Stimulated activated naive CD4-positive, alpha-beta T cell (primary cell): ENCODE measurements around the gene PCDH10.

Experiments
- DNase-seq, 6 experiments: peaks; one replicate each; lab custom pipeline; 2025; lab: John Stamatoyannopoulos, UW

PCDH10 gene, protein sequence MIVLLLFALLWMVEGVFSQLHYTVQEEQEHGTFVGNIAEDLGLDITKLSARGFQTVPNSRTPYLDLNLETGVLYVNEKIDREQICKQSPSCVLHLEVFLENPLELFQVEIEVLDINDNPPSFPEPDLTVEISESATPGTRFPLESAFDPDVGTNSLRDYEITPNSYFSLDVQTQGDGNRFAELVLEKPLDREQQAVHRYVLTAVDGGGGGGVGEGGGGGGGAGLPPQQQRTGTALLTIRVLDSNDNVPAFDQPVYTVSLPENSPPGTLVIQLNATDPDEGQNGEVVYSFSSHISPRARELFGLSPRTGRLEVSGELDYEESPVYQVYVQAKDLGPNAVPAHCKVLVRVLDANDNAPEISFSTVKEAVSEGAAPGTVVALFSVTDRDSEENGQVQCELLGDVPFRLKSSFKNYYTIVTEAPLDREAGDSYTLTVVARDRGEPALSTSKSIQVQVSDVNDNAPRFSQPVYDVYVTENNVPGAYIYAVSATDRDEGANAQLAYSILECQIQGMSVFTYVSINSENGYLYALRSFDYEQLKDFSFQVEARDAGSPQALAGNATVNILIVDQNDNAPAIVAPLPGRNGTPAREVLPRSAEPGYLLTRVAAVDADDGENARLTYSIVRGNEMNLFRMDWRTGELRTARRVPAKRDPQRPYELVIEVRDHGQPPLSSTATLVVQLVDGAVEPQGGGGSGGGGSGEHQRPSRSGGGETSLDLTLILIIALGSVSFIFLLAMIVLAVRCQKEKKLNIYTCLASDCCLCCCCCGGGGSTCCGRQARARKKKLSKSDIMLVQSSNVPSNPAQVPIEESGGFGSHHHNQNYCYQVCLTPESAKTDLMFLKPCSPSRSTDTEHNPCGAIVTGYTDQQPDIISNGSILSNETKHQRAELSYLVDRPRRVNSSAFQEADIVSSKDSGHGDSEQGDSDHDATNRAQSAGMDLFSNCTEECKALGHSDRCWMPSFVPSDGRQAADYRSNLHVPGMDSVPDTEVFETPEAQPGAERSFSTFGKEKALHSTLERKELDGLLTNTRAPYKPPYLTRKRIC

GRCh38 chr4:133148690-133149363 is at the start of gene PCDH10:
Gene PCDH10 (plus strand): TSS chr4:133149294. CDS start chr4:133150141, 847 bp downstream.
- no peak for DNase-seq

DNA sequence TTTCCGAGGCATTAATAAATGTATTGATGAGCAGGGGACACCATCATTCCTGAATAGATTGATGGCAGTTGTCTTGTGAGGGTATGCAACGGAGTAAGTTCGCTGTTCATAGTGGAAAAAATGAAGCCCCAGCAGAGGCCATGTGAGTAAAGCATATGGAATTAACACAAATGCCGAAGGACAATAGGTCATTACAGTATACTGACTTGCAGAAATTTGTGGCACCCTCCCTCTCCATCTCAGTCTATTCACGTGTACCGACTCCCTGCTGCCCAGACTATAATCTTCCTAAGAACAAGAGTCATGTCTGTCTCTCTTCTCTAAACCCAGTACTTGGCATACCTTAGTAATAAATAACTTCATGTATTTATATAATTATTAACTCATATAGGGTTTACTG is 47.1 kb upstream of the PCDH10 start:
- no peak for DNase-seq

- no peak for DNase-seq
These were observed 46.3 kb upstream of the PCDH10 start for GRCh38 chr4:133102612-133103409.

- DNase-seq: no peak
These were observed 36.5 kb upstream of the PCDH10 start for GRCh38 chr4:133112641-133113040.

GRCh38 chr4:133124746-133125145 is 24.3 kb upstream of the PCDH10 start:
- no peak for DNase-seq

GRCh38 chr4:133127500-133127899 is 21.6 kb upstream of the PCDH10 start:
- DNase-seq: no peak

DNA sequence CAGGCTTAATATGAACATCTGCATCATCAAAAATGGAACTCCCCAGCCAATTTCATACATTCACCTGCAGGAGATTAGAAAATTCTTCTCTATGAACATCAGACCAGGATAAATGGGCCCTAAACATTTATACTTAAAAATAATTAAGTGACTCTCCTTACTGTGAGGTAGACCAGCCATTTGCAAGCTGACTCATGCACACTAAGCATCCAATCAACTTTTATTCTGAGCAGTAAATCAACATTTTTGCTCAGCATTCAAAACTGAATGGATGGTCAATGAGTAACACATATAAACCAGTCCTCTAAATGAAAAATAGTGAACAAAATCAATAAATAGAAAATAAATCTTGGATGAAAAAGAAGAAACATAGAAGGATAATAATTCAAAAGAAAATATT is 19.9 kb upstream of the PCDH10 start:
- no peak for DNase-seq

- DNase-seq: no peak
These were observed 18.9 kb upstream of the PCDH10 start for GRCh38 chr4:133130171-133130570.

DNA sequence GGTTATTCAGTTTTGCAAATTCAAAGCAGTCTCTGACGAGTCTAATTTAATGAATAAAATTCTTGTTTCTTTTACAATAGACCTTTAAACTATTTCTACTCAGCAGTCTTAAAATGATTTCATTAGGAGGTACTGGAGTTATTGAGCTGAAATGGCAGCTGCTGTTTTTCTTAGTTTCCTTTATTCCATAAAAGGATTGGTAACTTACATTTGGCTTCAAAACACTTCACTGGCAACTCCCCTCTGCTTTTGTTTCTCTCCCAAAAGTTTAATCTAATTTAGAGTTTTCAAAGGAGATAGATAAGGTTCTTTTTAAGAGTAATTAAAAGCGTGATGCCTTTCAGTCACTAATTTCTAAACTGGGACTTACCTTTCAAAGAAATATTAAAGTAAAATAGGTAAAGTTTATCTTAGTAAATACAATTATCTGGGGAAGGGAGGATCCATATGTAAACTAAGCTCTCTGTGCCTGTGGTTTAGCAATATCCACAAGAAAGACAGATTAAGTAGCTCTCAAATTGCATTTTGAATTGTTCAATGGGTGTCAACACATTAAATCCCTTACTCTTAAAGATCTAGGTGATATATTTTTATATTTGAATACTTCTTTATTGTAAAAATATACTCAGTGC is 17.1 kb upstream of the PCDH10 start:
- no peak for DNase-seq

DNA sequence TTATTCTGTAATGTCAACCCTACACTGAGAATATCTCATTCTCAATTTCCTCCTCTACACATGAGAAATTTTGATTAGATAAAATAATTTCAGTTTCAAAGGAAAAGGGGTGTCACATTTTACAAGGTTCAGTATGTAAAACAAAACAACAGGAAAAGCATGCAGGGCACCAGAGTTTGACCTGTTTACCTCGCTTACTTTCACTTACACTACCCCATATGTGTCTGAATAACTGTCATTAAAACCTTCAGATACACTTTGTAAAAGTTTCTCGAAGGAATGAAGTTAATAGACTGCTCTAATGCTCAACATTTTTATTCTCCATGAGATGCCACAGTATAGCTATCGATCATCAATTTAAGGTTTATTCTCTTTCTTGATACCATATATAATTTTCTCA is 12.3 kb upstream of the PCDH10 start:
- DNase-seq: no peak

- no peak for DNase-seq
These were observed 11.5 kb upstream of the PCDH10 start for GRCh38 chr4:133137571-133137970.

GRCh38 chr4:133143775-133144430 is 5.2 kb upstream of the PCDH10 start:
- DNase-seq: no peak

GRCh38 chr4:133145241-133145640 is 3.9 kb upstream of the PCDH10 start:
- no peak for DNase-seq

DNA sequence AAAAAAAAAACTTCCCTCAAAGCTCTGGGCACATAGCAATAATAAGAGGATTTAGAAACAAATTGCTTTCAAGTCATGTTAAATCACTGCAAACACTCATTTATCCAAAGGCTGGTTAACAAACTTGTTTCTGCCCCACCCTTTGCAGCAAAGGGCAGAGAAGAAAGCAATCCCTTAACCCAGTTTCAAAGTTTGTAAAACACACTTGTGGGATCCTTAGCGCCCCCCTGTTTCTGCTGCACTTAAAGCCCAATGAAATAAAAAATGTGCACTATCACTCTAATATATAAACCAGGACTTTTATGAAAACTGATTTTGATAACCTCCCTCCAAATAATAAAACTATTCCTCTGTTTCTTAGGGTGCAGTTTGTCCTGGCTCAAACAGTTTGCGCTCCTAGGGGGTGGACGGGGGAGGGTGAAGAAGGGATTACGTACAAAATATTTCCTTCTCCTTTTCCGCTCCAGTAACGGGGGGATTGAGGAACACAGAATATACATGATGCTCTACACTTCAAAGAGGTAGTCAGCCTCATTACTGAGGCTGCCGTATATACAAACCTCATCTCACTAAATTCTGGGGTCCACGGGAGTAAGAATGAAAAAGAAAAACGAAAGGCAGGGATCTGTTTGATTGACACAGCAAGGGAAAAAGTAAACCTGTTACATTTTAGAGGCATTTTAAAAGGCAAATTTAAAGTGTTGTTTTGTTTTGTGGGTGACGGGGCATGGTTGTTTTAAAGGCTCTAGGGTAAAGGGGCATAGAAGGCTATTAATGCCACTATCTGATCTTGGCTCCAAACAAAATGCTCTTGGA is 3.1 kb upstream of the PCDH10 start:
- no peak for DNase-seq

GRCh38 chr4:133146574-133147241 is 2.4 kb upstream of the PCDH10 start:
- no peak for DNase-seq

- DNase-seq: no peak
These were observed 1.7 kb upstream of the PCDH10 start for GRCh38 chr4:133147286-133147821.

- DNase-seq: no peak
These were observed 989 bp upstream of the PCDH10 start for GRCh38 chr4:133147921-133148689.

DNA sequence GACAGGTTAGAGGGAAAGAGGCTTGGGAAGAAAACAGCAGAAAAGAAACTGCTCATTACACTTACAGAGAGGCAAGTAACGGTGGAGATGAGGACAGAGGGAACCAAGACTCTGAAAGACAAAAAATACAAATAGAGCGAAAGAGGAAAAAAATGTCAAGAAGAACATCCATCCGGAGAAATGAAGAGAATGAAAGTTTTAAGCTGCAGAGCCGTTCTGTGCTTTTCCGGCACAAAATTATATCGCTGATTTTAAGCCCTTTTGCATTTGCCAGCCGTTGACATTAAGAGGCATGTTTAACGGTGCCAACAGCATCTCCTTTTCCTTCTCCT is 236 bp downstream of the PCDH10 start:
- DNase-seq: no peak
